ENCODE measurements around the gene KRTAP23-1. TPM values are rescaled to one million over a fixed set of nuclear protein-coding genes. Genes with fewer than 3 reads are reported as not detected.

Gene KRTAP23-1, protein sequence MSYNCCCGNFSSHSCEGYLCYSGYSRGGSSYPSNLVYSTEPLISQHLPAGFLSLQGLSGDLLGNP
- total RNA-seq (2013; cell fraction: nucleolus; rRNA removed) = not detected in 2 replicates
- total RNA-seq (2014; rRNA removed) (not detected in 2 replicates), total RNA-seq (2014; rRNA removed; fragmentation: Illumina TruSeq; extraction: Trizol) (not detected in 2 replicates), total RNA-seq (2021) (not detected in 2 replicates), polyA plus RNA-seq (2011; rRNA removed) (not detected in 2 replicates), polyA plus RNA-seq (2014; fragmentation: Illumina TruSeq; extraction: Trizol) (not detected in 2 replicates), polyA plus RNA-seq (2014; fragmentation: Nextera tagmentation; extraction: Ambion mirVana) (not detected), polyA plus RNA-seq (2014; rRNA removed) (not detected in 2 replicates), polyA plus RNA-seq (2016; fragmentation: Nextera tagmentation; extraction: Ambion mirVana) (not detected), polyA minus RNA-seq (2011; rRNA and poly(A)+ RNA removed) (not detected in 2 replicates), Bru-seq, nascent RNA (not detected), BruChase-seq, experiment 1, labeled RNA remaining after a 6-hour chase (not detected), BruChase-seq, experiment 2, labeled RNA remaining after a 2-hour chase (not detected)
- not detected for polyA plus RNA-seq (2011; ENCODE audit: low read depth)
- polyA plus RNA-seq (2011; cell fraction: cytosol; rRNA removed) = not detected in 2 replicates
- polyA plus RNA-seq (2011; cell fraction: nucleus; rRNA removed) = not detected in 2 replicates
- not detected in 2 replicates for polyA plus RNA-seq (2012)
- polyA minus RNA-seq (2011; cell fraction: cytosol; rRNA and poly(A)+ RNA removed) = not detected in 2 replicates
- not detected in 2 replicates for polyA minus RNA-seq (2011; cell fraction: nucleus; rRNA and poly(A)+ RNA removed)
- long read RNA-seq, experiment 1 = 0 reads
- long read RNA-seq, experiment 2 = 0 reads

DNA sequence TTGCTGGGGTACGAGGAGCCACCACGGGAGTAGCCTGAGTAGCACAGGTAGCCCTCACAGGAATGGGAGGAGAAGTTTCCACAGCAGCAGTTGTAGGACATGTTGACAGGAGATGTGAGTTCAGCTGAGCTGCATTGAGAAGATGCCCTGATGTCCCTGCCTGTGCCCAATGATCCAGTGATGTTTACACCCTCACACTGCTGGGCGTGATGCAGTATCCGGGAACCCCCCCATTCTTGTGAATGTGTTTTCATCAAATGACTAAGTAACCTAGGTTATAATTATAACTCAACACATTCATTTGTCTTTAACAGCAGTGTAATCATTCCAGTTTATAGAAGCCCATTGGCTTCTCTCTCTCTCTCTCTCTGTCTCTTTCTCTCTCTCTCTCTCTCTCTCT lies at the start of gene KRTAP23-1:
KRTAP23-1 (minus strand) TSS at position 101 of the 400 bp plus-strand sequence; CDS start at position 101, 0 bp downstream.
- TF ChIP-seq NFYB (IDR thresholded peaks at IDR 0.05; ENCODE audit: insufficient read depth, low read depth, low read length) = no peak
- no peak for TF ChIP-seq KLF5 (IDR thresholded peaks at IDR 0.05; ENCODE audit: partially characterized antibody)
- TF ChIP-seq TCF3 (IDR thresholded peaks at IDR 0.05; ENCODE audit: borderline replicate concordance, insufficient read depth, low read depth, low read length) = no peak
- no peak for TF ChIP-seq MYC (IDR thresholded peaks at IDR 0.05; ENCODE audit: insufficient read depth, insufficient read length, insufficient replicate concordance, low read length, severe bottlenecking)
- TF ChIP-seq PAX8 (IDR thresholded peaks at IDR 0.05) = no peak
- TF ChIP-seq TAF1 (IDR thresholded peaks at IDR 0.05; ENCODE audit: borderline replicate concordance, low read depth, low read length) = no peak
- no peak for TF ChIP-seq YY1 (IDR thresholded peaks at IDR 0.05; ENCODE audit: low read depth, low read length)
- TF ChIP-seq YBX1 (IDR thresholded peaks at IDR 0.05) = no peak
- no peak for TF ChIP-seq FOXM1 (IDR thresholded peaks at IDR 0.05; ENCODE audit: low read depth, low read length)
- TF ChIP-seq CEBPB (IDR thresholded peaks at IDR 0.05; ENCODE audit: borderline replicate concordance in 1 of 2, low read depth in 2 of 2, low read length in 2 of 2) = no peak
- TF ChIP-seq, protein P1, sequence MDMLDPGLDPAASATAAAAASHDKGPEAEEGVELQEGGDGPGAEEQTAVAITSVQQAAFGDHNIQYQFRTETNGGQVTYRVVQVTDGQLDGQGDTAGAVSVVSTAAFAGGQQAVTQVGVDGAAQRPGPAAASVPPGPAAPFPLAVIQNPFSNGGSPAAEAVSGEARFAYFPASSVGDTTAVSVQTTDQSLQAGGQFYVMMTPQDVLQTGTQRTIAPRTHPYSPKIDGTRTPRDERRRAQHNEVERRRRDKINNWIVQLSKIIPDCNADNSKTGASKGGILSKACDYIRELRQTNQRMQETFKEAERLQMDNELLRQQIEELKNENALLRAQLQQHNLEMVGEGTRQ (IDR thresholded peaks at IDR 0.05; ENCODE audit: borderline replicate concordance, low read depth, low read length) = no peak
- no peak for TF ChIP-seq EZH2 (IDR thresholded peaks at IDR 0.05; ENCODE audit: borderline replicate concordance, control insufficient read depth, low read depth, low read length)
- TF ChIP-seq, protein P2, sequence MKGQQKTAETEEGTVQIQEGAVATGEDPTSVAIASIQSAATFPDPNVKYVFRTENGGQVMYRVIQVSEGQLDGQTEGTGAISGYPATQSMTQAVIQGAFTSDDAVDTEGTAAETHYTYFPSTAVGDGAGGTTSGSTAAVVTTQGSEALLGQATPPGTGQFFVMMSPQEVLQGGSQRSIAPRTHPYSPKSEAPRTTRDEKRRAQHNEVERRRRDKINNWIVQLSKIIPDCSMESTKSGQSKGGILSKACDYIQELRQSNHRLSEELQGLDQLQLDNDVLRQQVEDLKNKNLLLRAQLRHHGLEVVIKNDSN (IDR thresholded peaks at IDR 0.05; ENCODE audit: borderline replicate concordance, extremely low read length, insufficient read depth, low read depth, low read length) = no peak
- no peak for TF ChIP-seq EP300 (IDR thresholded peaks at IDR 0.05; ENCODE audit: borderline replicate concordance in 1 of 2, control insufficient read depth in 1 of 2, low read depth in 2 of 2, low read length in 2 of 2)
- no peak for TF ChIP-seq SMAD5 (IDR thresholded peaks at IDR 0.05; ENCODE audit: low read depth)
- in situ Hi-C loops (cut with MboI) = loop anchor here (10.0 kb wide), 1 partner anchor 1256 kb away; no protein-coding TSS in a partner anchor
- FAIRE-seq (no peak), ATAC-seq (no peak), DNase-seq (ENCODE audit: low read depth, low spot score) (no peak)
- ChIA-PET POLR2A (no interaction called here), RAD21 (ENCODE audit: unreplicated experiment) (no interaction called here), CTCF (interaction anchor here (1.4 kb wide), 1 partner anchor 97 kb away, joined by 3 read pairs; no protein-coding TSS in a partner anchor), SMC1A (ENCODE audit: uncharacterized antibody, unreplicated experiment) (no interaction called here)
- no peak within 1 kb of the TSS for H2AFZ ChIP-seq (ENCODE audit: control insufficient read depth, low read depth, low read length)
- no peak within 1 kb of the TSS for H3K4me3 ChIP-seq
- no TSS peak for BruUV-seq (replicated peaks)
- H3K27me3 ChIP-seq (replicated peaks in 1 of 2; ENCODE audit: control insufficient read depth in 2 of 2, insufficient read depth in 2 of 2, low read length in 1 of 2) = no peaks in the 10 kb centered on the region
- H3K36me3 ChIP-seq (ENCODE audit: control insufficient read depth in 2 of 2, insufficient read depth in 2 of 2, low read length in 1 of 2) = no peaks in the 10 kb centered on the region
- H3K9me3 ChIP-seq (replicated peaks; ENCODE audit: control insufficient read depth, insufficient read depth, low read length) = no peaks in the 10 kb centered on the region
- H3K4me2 ChIP-seq (ENCODE audit: control insufficient read depth, insufficient read depth) = no peak within 1 kb of the TSS
- no peaks in the 10 kb centered on the region for H3K79me2 ChIP-seq (ENCODE audit: control insufficient read depth, insufficient read depth, low read length)
- WGBS (ENCODE audit: insufficient coverage, insufficient replicate concordance, low lambda C conversion rate, missing lambda C conversion rate) = 2% methylated on average over 4 of the region's 4 CpGs
- no peaks in the 10 kb centered on the region for H3K4me1 ChIP-seq (ENCODE audit: control insufficient read depth, insufficient read depth, low read length)
- intact Hi-C loops (cut with micrococcal nuclease; ENCODE audit: unreplicated experiment) = no loop called here
- no peak within 1 kb of the TSS for H3K27ac ChIP-seq (ENCODE audit: control insufficient read depth, insufficient read depth)
- H4K20me1 ChIP-seq (ENCODE audit: control insufficient read depth, insufficient read depth) = no peaks in the 10 kb centered on the region
- no peak within 1 kb of the TSS for H3K9ac ChIP-seq (ENCODE audit: control insufficient read depth, insufficient read depth, low read length)
